IMR-90 (cell line): ENCODE data around the gene POLR2J. TPM values are rescaled to one million over a fixed set of nuclear protein-coding genes. Genes with fewer than 3 reads are reported as not detected.

Experiments
- ATAC-seq: fragments of 200-7000 bp; cut with Tn5 transposase; 2 replicates; pipeline ENCODE4 v1.9.1; 2020; ENCODE audit warnings: low read depth, mild to moderate bottlenecking, moderate library complexity
- BruUV-seq: library from RNA; stranded (reverse); fragments of 400-500 nt; replicated peaks from 2 replicates; lab custom pipeline; 2021; lab: Mats Ljungman, UMichigan
- CTCF ChIA-PET: fragments of 300-600 bp; formaldehyde crosslinking; extraction: SDS; loops from one replicate; lab custom pipeline; 2021; ENCODE audit warnings: antibody characterized with exemption; lab: Yijun Ruan, JAX
- POLR2A ChIA-PET: fragments of 300-600 bp; sonication (Branson Sonifier 250); formaldehyde crosslinking; loops from one replicate; lab custom pipeline; 2022; ENCODE audit warnings: antibody characterized with exemption; ENCODE audit not compliant: unreplicated experiment; lab: Charles Lee
- DNase-seq: peaks from one replicate; pipeline ENCODE4 v3.0.0; 2013
- H2AFZ ChIP-seq: replicated peaks from 2 replicates; pipeline ENCODE3; 2013; ENCODE audit warnings: low read length, mild to moderate bottlenecking; ENCODE audit not compliant: poor library complexity
- H2AK5ac ChIP-seq: 2 replicates; pipeline ENCODE4 v1.6.1; 2013; ENCODE audit warnings: low read depth, low read length, inconsistent platforms
- H2AK9ac ChIP-seq: replicated peaks from 2 replicates; pipeline ENCODE3; 2013; ENCODE audit warnings: mild to moderate bottlenecking, low read depth, low read length, moderate library complexity; ENCODE audit not compliant: poor library complexity
- H2BK120ac ChIP-seq: 2 replicates; pipeline ENCODE4 v1.6.1; 2013; ENCODE audit warnings: low read depth, low read length, inconsistent platforms
- H2BK15ac ChIP-seq: 3 replicates; pipeline ENCODE4 v1.6.1; 2013; ENCODE audit warnings: low read depth, low read length, inconsistent platforms
- H2BK20ac ChIP-seq: 2 replicates; pipeline ENCODE4 v1.6.1; 2013; ENCODE audit warnings: low read depth, mild to moderate bottlenecking, inconsistent platforms, low read length, moderate library complexity
- H2BK5ac ChIP-seq: 2 replicates; pipeline ENCODE4 v1.6.1; 2013; ENCODE audit warnings: mild to moderate bottlenecking, low read depth, low read length, inconsistent platforms; ENCODE audit not compliant: poor library complexity, severe bottlenecking
- H3K14ac ChIP-seq: replicated peaks from 2 replicates; pipeline ENCODE4 v1.6.1; 2013; ENCODE audit warnings: low read depth, low read length, inconsistent platforms
- H3K18ac ChIP-seq: 2 replicates; pipeline ENCODE4 v1.6.1; 2013; ENCODE audit warnings: low read depth, low read length, control low read depth
- H3K23ac ChIP-seq: 2 replicates; pipeline ENCODE4 v1.6.1; 2013; ENCODE audit warnings: low read depth, low read length, inconsistent platforms
- H3K27ac ChIP-seq: 2 replicates; pipeline ENCODE4 v1.5.1; 2013; ENCODE audit warnings: mild to moderate bottlenecking, control low read depth, low read length; ENCODE audit not compliant: insufficient read depth
- H3K27me3 ChIP-seq: 2 replicates; pipeline ENCODE4 v1.6.1; 2013; ENCODE audit warnings: low read length; ENCODE audit not compliant: control insufficient read depth, insufficient read depth
- H3K36me3 ChIP-seq: 2 replicates; pipeline ENCODE4 v1.6.1; 2013; ENCODE audit warnings: low read length, mixed read lengths; ENCODE audit not compliant: control insufficient read depth, insufficient read depth
- H3K4ac ChIP-seq: 2 replicates; pipeline ENCODE4 v1.6.1; 2013; ENCODE audit warnings: low read depth, low read length, inconsistent platforms
- H3K4me1 ChIP-seq: 2 replicates; pipeline ENCODE4 v1.6.1; 2013; ENCODE audit warnings: low read length, mixed read lengths; ENCODE audit not compliant: control insufficient read depth, insufficient read depth
- H3K4me2 ChIP-seq: 2 replicates; pipeline ENCODE4 v1.6.1; 2013; ENCODE audit warnings: low read depth, mild to moderate bottlenecking, control low read depth, low read length, moderate library complexity
- H3K4me3 ChIP-seq: 2 replicates; pipeline ENCODE4 v1.5.1; 2013; ENCODE audit warnings: low read depth, mild to moderate bottlenecking, control low read depth, low read length, moderate library complexity; ENCODE audit not compliant: insufficient read depth
- H3K56ac ChIP-seq: 2 replicates; pipeline ENCODE4 v1.6.1; 2013; ENCODE audit warnings: low read length, inconsistent platforms; ENCODE audit not compliant: insufficient read depth; ENCODE audit errors: extremely low read depth
- H3K79me1 ChIP-seq, 2 experiments: 2 replicates each; pipeline ENCODE4 v1.6.1; 2013; ENCODE audit warnings: low read length in 2 of 2, inconsistent platforms in 1 of 2, low read depth in 1 of 2
- H3K9ac ChIP-seq: 2 replicates; pipeline ENCODE4 v1.6.1; 2013; ENCODE audit warnings: low read depth, low read length, control low read depth
- H3K9me1 ChIP-seq: 2 replicates; pipeline ENCODE4 v1.6.1; 2013; ENCODE audit warnings: low read length, inconsistent platforms; ENCODE audit not compliant: insufficient read depth
- H3K9me3 ChIP-seq: 2 replicates; pipeline ENCODE4 v1.6.1; 2013; ENCODE audit warnings: low read length; ENCODE audit not compliant: control insufficient read depth, insufficient read depth
- H4K20me1 ChIP-seq: 2 replicates; pipeline ENCODE4 v1.6.1; 2013; ENCODE audit warnings: low read length, inconsistent platforms; ENCODE audit not compliant: insufficient read depth
- H4K5ac ChIP-seq: 2 replicates; pipeline ENCODE4 v1.6.1; 2013; ENCODE audit warnings: mild to moderate bottlenecking, low read depth, low read length, control low read depth
- H4K8ac ChIP-seq, 2 experiments: 2 replicates each; pipeline ENCODE4 v1.6.1; 2013; ENCODE audit warnings: low read depth in 2 of 2, low read length in 2 of 2, control low read depth in 1 of 2, inconsistent platforms in 1 of 2
- H4K91ac ChIP-seq: 2 replicates; pipeline ENCODE4 v1.6.1; 2013; ENCODE audit warnings: low read depth, low read length, inconsistent platforms; ENCODE audit not compliant: insufficient read depth
- BHLHE40 ChIP-seq: fragments of 150-350 bp; IDR thresholded peaks from 2 replicates; pipeline ENCODE4 v1.6.1; 2016; ENCODE audit warnings: mild to moderate bottlenecking, low read depth, low read length
- CEBPB ChIP-seq: IDR thresholded peaks from 2 replicates; pipeline ENCODE4 v1.6.1; 2012; ENCODE audit warnings: low read depth, low read length, improper control_type of control experiment
- CHD1 ChIP-seq: IDR thresholded peaks from 2 replicates; pipeline ENCODE4 v1.6.1; 2012; ENCODE audit warnings: low read depth, low read length, improper control_type of control experiment
- CTCF ChIP-seq: conservative IDR thresholded peaks from 2 replicates; pipeline ENCODE4 v1.5.1; 2012; ENCODE audit warnings: mild to moderate bottlenecking, low read depth, low read length, improper control_type of control experiment
- ELK1 ChIP-seq: fragments of 150-350 bp; IDR thresholded peaks from 2 replicates; pipeline ENCODE4 v1.6.1; 2016; ENCODE audit warnings: low read depth, mild to moderate bottlenecking, low read length, moderate library complexity, borderline replicate concordance
- FOS ChIP-seq: fragments of 150-350 bp; IDR thresholded peaks from 2 replicates; pipeline ENCODE4 v1.6.1; 2016; ENCODE audit warnings: low read depth, low read length
- MAFK ChIP-seq: IDR thresholded peaks from 2 replicates; pipeline ENCODE4 v1.6.1; 2012; ENCODE audit warnings: low read depth, low read length, improper control_type of control experiment
- MAZ ChIP-seq: IDR thresholded peaks from 2 replicates; pipeline ENCODE4 v1.6.1; 2012; ENCODE audit warnings: low read depth, mild to moderate bottlenecking, low read length, improper control_type of control experiment, moderate library complexity, borderline replicate concordance
- MXI1 ChIP-seq: IDR thresholded peaks from 2 replicates; pipeline ENCODE4 v1.6.1; 2012; ENCODE audit warnings: low read depth, mild to moderate bottlenecking, low read length, moderate library complexity, borderline replicate concordance
- NFE2L2 ChIP-seq: fragments of 150-350 bp; IDR thresholded peaks from 2 replicates; pipeline ENCODE4 v1.6.1; 2016; ENCODE audit warnings: low read depth, mild to moderate bottlenecking, low read length
- POLR2A ChIP-seq: IDR thresholded peaks from 2 replicates; pipeline ENCODE4 v1.6.1; 2012; ENCODE audit warnings: mild to moderate bottlenecking, low read depth, low read length
- RAD21 ChIP-seq: IDR thresholded peaks from 2 replicates; pipeline ENCODE4 v1.6.1; 2012; ENCODE audit warnings: low read length, improper control_type of control experiment
- RCOR1 ChIP-seq: IDR thresholded peaks from 2 replicates; pipeline ENCODE4 v1.6.1; 2012; ENCODE audit warnings: mild to moderate bottlenecking, low read length, improper control_type of control experiment; ENCODE audit not compliant: insufficient replicate concordance
- RFX5 ChIP-seq: IDR thresholded peaks from 2 replicates; pipeline ENCODE4 v1.8.0; 2012; ENCODE audit warnings: low read depth, mild to moderate bottlenecking, low read length, moderate library complexity
- SMC3 ChIP-seq: fragments of 150-350 bp; IDR thresholded peaks from 2 replicates; pipeline ENCODE4 v1.6.1; 2016; ENCODE audit warnings: low read depth, mild to moderate bottlenecking, antibody characterized with exemption, low read length, moderate library complexity
- USF2 ChIP-seq: fragments of 150-350 bp; IDR thresholded peaks from 2 replicates; pipeline ENCODE4 v1.6.1; 2017; ENCODE audit warnings: mild to moderate bottlenecking, antibody characterized with exemption, low read length, low read depth
- WGBS, 2 experiments: methylation state at CpG; one replicate each; pipeline versions ENCODE4 v1.1.5 to v1.1.7; 2013; ENCODE audit warnings: missing lambda C conversion rate in 2 of 2; ENCODE audit not compliant: insufficient read length in 1 of 2; ENCODE audit errors: extremely low coverage in 2 of 2; 5-methylcytosine and 5-hydroxymethylcytosine counted together
- dilution Hi-C: fragments of 300-500 bp; cut with HindIII; formaldehyde crosslinking; loops from one replicate; pipeline ENCODE4 v1.14.3; 2018; ENCODE audit warnings: low sequenced_read_pairs; ENCODE audit not compliant: unreplicated experiment
- in situ Hi-C: fragments of 300-500 bp; cut with MboI; formaldehyde crosslinking; loops from 3 replicates; pipeline ENCODE4 v1.14.3; 2019; ENCODE audit warnings: low sequenced_read_pairs, inconsistent platforms, mixed read lengths
- intact Hi-C: fragments of 100-400 bp; cut with micrococcal nuclease; formaldehyde crosslinking; loops from 2 replicates; pipeline ENCODE4 v1.10.0; 2022
- polyA plus RNA-seq, 3 experiments: library from polyadenylated mRNA; depleted of rRNA; stranded (reverse); fragments of >200 nt; gene quantifications; 2 replicates each; pipeline ENCODE4 v1.2.3, GENCODE V29; 2012; ENCODE audit warnings: low replicate concordance in 1 of 3
- total RNA-seq: library from RNA; depleted of rRNA; stranded (reverse); fragments of >200 nt; gene quantifications from 2 replicates; pipeline ENCODE4 v1.2.3, GENCODE V29; 2012

Gene POLR2J
- total and polyA plus RNA-seq, 2 of the 4 experiments (the other 2 are of a cell fraction), result 20.8 to 92.6 TPM

GRCh38 chr7:102425639-102426267 is 53.0 kb downstream of the POLR2J start:
- Histone ChIP-seq H3K27ac (no peak overlapping the region), H3K27me3 (no peaks in the 10 kb centered on the region), H4K5ac (no peak overlapping the region), H2AFZ (no peak overlapping the region), H3K9me1 (no peaks in the 10 kb centered on the region), H4K8ac (no peak overlapping the region), H2BK20ac (no peak overlapping the region), H3K23ac (no peak overlapping the region), H3K18ac (no peak overlapping the region), H2AK5ac (no peak overlapping the region), H3K9ac (no peak overlapping the region), H3K14ac (no peak overlapping the region), H3K56ac (no peak overlapping the region), H3K4ac (no peak overlapping the region), H2AK9ac (no peak overlapping the region), H2BK15ac (no peak overlapping the region), H3K4me3 (no peak overlapping the region), H3K36me3 (peaks cover 38% of the 10 kb centered on the region), H3K4me2 (no peak overlapping the region), H3K9me3 (no peaks in the 10 kb centered on the region), H4K20me1 (no peaks in the 10 kb centered on the region; the same call in 1 of the 2 replicates), H2BK5ac (no peak overlapping the region), H4K91ac (no peak overlapping the region), H2BK120ac (no peak overlapping the region), H3K79me1 (peaks cover 7 to 11% of the 10 kb centered on the region in 2 experiments; a peak in 3 of 4 replicates), H3K4me1 (no peaks in the 10 kb centered on the region)
- intact Hi-C loops, result no loop called here
- in situ Hi-C loops, result no loop called here
- no peak for ATAC-seq
- ChIA-PET CTCF (no interaction called here), POLR2A (no interaction called here)
- no peak for DNase-seq
- no TSS peak for BruUV-seq
- dilution Hi-C loops, result no loop called here
- TF ChIP-seq CHD1 (no peak), RFX5 (no peak), USF2 (no peak), MAFK (no peak), MXI1 (no peak), RAD21 (no peak), SMC3 (no peak), CEBPB (no peak), MAZ (no peak), ELK1 (no peak), RCOR1 (no peak), BHLHE40 (no peak), POLR2A (no peak), FOS (no peak), CTCF (no peak), NFE2L2 (no peak)
- WGBS, 2 experiments, result 87% methylated on average over 17 of the region's 25 CpGs; no CpG with 5 or more reads in 1 of the 2 experiments
